Measurements from ENCODE around the gene PCDHA6.

- TF ChIP-seq CTCF (IDR thresholded peaks at IDR 0.05) = peak in 1 of 4 experiments; percentile 30
- TF ChIP-seq POLR2A (IDR thresholded peaks at IDR 0.05) = no peak
Observed at GRCh38 chr5:140827704-140828361, at the start of gene PCDHA6.
